ENCODE data around the gene LAMC1.

DNA sequence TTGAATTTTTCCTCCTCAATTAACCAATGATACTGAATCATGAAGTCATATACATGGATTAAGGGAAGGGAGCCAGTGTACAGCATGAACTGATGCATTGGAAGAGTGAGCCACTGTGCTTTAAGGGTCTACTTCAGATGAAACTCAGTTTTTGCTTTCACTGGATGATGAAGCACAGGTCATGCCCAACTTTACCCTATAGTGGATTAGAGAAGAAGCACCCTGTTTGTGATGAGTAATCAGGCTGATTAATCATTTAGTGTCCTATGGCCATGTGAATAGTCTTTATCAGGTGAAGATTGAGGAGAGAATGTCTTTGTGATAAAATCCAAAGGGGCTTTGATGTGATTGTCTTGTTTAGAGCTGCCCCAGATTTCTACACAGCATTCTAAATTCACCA lies 24.7 kb upstream of the LAMC1 start:
- no peak for TF ChIP-seq EZH2 (IDR thresholded peaks at IDR 0.05; ENCODE audit: insufficient read depth, poor library complexity, severe bottlenecking)
- no peak for TF ChIP-seq EZH2phosphoT487 (IDR thresholded peaks at IDR 0.05; ENCODE audit: insufficient read depth, low read depth)
